Measurements from ENCODE around the gene CELF4. TPM values are rescaled to one million over a fixed set of nuclear protein-coding genes. Genes with fewer than 3 reads are reported as not detected.

Gene CELF4
- total RNA-seq, 1 donor from 2014 or later, result not detected

GRCh38 chr18:37566479-37567060 lies 972 bp upstream of the CELF4 start:
- H3K27me3 ChIP-seq (ENCODE audit: control insufficient read depth, insufficient read depth, low read length), result peaks cover 71% of the 10 kb centered on the region
- H3K4me3 ChIP-seq (ENCODE audit: low read depth, low read length), result peak overlapping the region; percentile 36
- no peaks in the 10 kb centered on the region for H3K36me3 ChIP-seq (ENCODE audit: control insufficient read depth, insufficient read depth, low read length)
- no peak for DNase-seq (ENCODE audit: low read depth)
- no peak for TF ChIP-seq CTCF (IDR thresholded peaks at IDR 0.05; ENCODE audit: insufficient read depth, low read length, poor library complexity, severe bottlenecking)

DNA sequence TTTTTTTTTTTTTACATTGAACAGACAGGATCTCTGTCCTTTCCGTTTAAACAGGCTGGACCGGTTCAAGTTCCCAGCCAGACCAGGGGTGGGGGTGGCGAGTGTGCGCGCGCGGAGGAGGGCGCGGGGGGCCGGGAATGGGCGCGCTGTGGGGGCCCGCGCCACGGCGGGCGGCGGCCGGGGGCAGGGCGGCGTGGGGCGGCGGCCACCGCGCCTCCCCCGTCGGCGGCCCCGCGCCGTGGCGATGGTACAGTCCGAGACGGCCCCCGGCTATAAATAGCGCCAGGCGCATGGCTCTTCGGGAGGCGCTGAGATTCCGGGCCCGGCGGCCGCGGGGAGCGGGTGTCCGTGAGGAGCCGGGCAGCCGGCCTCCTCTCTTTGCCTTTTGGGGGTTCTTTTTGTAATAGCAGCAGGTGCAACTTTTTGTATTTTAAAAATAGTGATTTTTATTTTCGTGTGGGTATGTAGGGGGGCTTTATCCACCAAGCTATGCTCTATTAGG lies 430 bp upstream of the CELF4 start:
- TF ChIP-seq CTCF (IDR thresholded peaks at IDR 0.05; ENCODE audit: insufficient read depth, low read length, poor library complexity, severe bottlenecking), result no peak
- H3K4me3 ChIP-seq (ENCODE audit: low read depth, low read length), result peak overlapping the region; percentile 36
- no peak for DNase-seq (ENCODE audit: low read depth)
- no peaks in the 10 kb centered on the region for H3K36me3 ChIP-seq (ENCODE audit: control insufficient read depth, insufficient read depth, low read length)
- H3K27me3 ChIP-seq (ENCODE audit: control insufficient read depth, insufficient read depth, low read length), result peaks cover 73% of the 10 kb centered on the region

DNA sequence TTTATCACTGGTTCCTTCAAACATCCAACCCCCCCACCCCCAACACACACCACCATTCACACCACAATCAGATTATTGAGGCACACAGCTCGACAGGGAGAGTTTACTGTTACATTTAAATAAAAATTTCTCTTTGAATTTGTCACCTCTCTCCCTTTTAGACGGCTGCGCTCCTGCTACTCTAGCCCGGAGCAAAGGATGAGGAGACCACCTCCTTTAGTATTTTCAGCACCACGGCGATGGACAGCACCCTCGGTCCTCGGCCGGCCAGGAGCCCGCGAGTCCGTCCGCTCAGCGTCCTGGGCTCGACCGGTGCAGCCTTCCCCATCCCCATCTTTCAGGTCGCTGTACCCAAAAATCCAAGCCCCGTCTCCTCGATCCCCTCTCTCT lies 892 bp downstream of the CELF4 start:
- no peaks in the 10 kb centered on the region for H3K36me3 ChIP-seq (ENCODE audit: control insufficient read depth, insufficient read depth, low read length)
- no peak for DNase-seq (ENCODE audit: low read depth)
- no peak for TF ChIP-seq CTCF (IDR thresholded peaks at IDR 0.05; ENCODE audit: insufficient read depth, low read length, poor library complexity, severe bottlenecking)
- H3K27me3 ChIP-seq (ENCODE audit: control insufficient read depth, insufficient read depth, low read length), result peaks cover 61% of the 10 kb centered on the region
- no peak overlapping the region for H3K4me3 ChIP-seq (ENCODE audit: low read depth, low read length)

GRCh38 chr18:37563931-37564392 lies 1.6 kb downstream of the CELF4 start:
- Histone ChIP-seq H3K36me3 (ENCODE audit: control insufficient read depth, insufficient read depth, low read length) (no peaks in the 10 kb centered on the region), H3K27me3 (ENCODE audit: control insufficient read depth, insufficient read depth, low read length) (peaks cover 58% of the 10 kb centered on the region), H3K4me3 (ENCODE audit: low read depth, low read length) (no peak overlapping the region)
- TF ChIP-seq CTCF (IDR thresholded peaks at IDR 0.05; ENCODE audit: insufficient read depth, low read length, poor library complexity, severe bottlenecking), result no peak
- no peak for DNase-seq (ENCODE audit: low read depth)

- H3K4me3 ChIP-seq (ENCODE audit: low read depth, low read length), result no peak overlapping the region
- peaks cover 40% of the 10 kb centered on the region for H3K27me3 ChIP-seq (ENCODE audit: control insufficient read depth, insufficient read depth, low read length)
- H3K36me3 ChIP-seq (ENCODE audit: control insufficient read depth, insufficient read depth, low read length), result no peaks in the 10 kb centered on the region
- DNase-seq (ENCODE audit: low read depth), result no peak
- TF ChIP-seq CTCF (IDR thresholded peaks at IDR 0.05; ENCODE audit: insufficient read depth, low read length, poor library complexity, severe bottlenecking), result no peak
These were observed 3.6 kb downstream of the CELF4 start for GRCh38 chr18:37561986-37562385.

GRCh38 chr18:37560003-37560402 lies 5.6 kb downstream of the CELF4 start:
- Histone ChIP-seq H3K27me3 (ENCODE audit: control insufficient read depth, insufficient read depth, low read length) (peaks cover 29% of the 10 kb centered on the region), H3K36me3 (ENCODE audit: control insufficient read depth, insufficient read depth, low read length) (no peaks in the 10 kb centered on the region), H3K4me3 (ENCODE audit: low read depth, low read length) (no peak overlapping the region)
- no peak for TF ChIP-seq CTCF (IDR thresholded peaks at IDR 0.05; ENCODE audit: insufficient read depth, low read length, poor library complexity, severe bottlenecking)
- no peak for DNase-seq (ENCODE audit: low read depth)

Measured in kidney epithelial cell (primary cell).